Choroid plexus epithelial cell (primary cell): Measurements from ENCODE around the gene ZNRF2.

Source experiments
- DNase-seq: peaks from one replicate; pipeline ENCODE4 v3.0.0-alpha.2; 2010; ENCODE audit warnings: low read depth
- H3K4me3 ChIP-seq: 2 replicates; pipeline ENCODE4 v1.5.1; 2011; ENCODE audit warnings: low read depth, mild to moderate bottlenecking, control low read depth, low read length, moderate library complexity
- TF ChIP-seq, protein P1 (sequence below): conservative IDR thresholded peaks from 2 replicates; pipeline ENCODE4 v1.5.1; 2011; ENCODE audit warnings: low read depth, mild to moderate bottlenecking, control low read depth, inconsistent platforms, low read length, moderate library complexity

ZNRF2 gene

DNA sequence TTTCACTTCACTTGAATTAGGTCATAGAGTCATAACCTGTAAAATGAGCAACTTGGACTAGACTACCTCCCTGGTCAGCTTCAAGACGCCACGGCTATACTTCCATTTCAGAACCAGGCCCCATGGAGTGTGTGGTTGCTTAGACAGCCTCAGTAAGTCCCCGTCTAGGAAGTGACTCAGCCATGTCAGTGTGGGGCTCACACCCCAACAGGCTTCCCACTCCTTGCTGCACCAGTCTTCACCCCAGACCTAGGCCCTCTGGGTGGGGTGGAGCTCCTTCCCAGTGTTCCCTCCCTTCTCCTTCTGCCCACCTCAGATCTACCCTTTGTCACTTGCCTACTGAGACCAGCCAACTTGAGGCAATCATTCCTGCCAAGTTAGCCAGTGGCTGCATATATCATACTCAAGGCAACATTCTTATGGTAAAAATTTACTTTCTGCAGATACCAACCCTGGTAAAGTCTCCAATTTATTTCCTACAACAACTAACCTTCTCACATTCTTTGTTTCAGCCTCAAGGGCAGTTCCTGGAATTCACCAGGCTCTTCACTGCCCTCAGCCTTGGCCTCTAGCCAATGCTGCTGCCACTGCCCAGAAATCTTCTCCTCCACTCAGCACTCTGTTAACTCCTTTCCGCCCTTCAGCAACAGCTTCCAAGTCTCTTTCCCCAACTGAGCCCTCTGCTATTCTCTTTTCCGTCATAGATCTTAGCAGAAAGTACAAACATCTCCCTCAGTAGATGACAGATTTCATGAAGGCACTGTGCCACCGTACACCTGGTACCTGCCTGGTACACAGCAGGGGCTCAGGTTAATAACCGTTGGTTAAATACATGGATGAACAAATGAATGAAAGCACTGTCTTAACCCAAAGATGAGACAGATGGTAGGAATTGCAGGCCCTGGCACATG, 31.3 kb upstream of the ZNRF2 start:
- DNase-seq: peak; percentile 12
- H3K4me3 ChIP-seq: no peak overlapping the region
- TF ChIP-seq, protein P1, sequence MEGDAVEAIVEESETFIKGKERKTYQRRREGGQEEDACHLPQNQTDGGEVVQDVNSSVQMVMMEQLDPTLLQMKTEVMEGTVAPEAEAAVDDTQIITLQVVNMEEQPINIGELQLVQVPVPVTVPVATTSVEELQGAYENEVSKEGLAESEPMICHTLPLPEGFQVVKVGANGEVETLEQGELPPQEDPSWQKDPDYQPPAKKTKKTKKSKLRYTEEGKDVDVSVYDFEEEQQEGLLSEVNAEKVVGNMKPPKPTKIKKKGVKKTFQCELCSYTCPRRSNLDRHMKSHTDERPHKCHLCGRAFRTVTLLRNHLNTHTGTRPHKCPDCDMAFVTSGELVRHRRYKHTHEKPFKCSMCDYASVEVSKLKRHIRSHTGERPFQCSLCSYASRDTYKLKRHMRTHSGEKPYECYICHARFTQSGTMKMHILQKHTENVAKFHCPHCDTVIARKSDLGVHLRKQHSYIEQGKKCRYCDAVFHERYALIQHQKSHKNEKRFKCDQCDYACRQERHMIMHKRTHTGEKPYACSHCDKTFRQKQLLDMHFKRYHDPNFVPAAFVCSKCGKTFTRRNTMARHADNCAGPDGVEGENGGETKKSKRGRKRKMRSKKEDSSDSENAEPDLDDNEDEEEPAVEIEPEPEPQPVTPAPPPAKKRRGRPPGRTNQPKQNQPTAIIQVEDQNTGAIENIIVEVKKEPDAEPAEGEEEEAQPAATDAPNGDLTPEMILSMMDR: no peak

DNA sequence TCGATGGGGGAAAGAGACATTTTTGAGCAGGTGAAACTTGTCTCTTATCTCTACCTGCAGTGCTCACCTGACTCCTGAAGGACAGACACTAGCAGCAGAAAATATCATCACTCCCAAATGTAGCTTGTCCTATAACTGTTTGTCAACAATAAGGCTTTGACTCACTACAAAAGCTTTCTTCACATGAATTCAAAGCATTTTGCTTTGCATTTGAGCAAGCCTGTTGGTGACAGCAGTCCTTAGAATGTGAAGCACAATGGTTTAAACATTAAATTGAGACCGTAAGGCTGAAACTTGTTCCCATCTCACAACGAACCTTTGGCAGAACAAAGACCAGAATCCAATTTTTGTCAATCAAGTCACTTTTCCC, 30.6 kb upstream of the ZNRF2 start:
- no peak for DNase-seq
- TF ChIP-seq, protein P1: no peak

DNA sequence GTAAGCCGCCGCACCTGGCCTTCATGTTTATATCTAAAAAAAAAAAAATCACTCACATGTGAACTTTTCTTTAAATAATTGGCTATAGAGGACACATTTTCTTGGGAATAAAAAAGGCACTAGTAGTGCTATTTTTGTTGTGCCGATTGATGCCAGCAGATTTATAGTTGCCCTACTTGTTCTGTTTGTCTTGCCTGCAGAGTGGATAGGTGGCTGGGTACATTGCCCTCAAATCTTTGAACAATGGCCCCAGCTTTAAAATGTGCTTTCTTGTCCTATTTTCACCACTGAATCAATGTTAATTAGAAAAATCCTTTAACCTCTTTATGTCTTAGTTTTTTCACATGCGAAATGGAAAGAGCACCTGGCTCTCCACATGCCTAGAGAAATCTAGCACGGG, 30.1 kb upstream of the ZNRF2 start:
- no peak for DNase-seq
- TF ChIP-seq, protein P1: no peak
- H3K4me3 ChIP-seq: no peak overlapping the region

More for the DNA sequence above, 30.6 kb upstream of the ZNRF2 start:
- H3K4me3 ChIP-seq: no peak overlapping the region

DNA sequence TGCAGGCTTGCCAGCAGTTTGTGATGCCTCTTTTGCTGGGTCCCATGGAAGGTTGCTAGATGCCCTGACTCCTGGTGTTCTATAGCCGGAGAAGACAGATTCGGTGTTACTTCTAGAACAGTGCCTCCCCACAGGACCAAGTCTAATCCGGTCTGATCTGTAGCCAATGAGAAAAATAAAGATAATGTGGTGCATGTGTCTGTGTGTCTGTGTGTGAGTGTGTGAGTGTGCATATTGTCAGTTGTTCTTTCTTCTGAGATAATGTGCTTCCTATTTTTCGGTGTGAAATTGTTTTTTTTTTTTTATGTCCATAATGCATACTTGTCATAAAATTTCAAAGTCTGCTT, 29.7 kb upstream of the ZNRF2 start:
- H3K4me3 ChIP-seq: no peak overlapping the region
- DNase-seq: no peak
- TF ChIP-seq, protein P1: no peak

DNA sequence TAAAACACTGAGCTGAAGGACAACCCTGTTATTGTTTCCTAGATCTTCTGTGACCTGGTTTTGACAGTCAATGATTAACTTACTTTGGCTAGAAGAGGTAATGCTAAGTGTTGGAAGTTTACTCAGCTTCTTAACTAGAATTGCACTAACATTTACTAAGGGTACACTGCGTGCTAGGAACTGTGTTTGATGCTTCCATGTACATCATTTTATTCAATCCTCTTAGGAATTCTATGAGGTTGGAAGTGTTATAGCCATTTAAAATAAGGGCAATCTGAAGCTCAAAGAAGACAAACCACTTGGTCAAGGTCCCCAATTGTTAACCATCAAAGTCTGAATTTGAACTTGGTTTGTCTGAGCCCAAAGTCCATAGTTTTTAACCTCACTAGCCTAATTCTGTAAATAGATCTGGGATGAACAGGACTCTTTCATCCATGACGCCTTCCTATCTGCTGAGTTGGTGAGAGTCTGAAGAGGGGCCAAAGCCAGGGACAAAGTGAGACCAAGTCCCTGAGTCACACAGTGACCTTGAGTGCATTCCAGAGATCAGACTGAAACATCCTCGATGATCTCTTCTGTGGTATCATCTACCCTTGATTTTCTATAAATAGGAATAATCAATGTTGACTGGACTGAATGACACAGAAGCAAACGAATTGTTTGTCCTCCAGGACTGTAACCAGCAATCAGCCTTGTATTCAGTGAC, 29.2 kb upstream of the ZNRF2 start:
- TF ChIP-seq, protein P1: no peak
- H3K4me3 ChIP-seq: no peak overlapping the region
- no peak for DNase-seq

DNA sequence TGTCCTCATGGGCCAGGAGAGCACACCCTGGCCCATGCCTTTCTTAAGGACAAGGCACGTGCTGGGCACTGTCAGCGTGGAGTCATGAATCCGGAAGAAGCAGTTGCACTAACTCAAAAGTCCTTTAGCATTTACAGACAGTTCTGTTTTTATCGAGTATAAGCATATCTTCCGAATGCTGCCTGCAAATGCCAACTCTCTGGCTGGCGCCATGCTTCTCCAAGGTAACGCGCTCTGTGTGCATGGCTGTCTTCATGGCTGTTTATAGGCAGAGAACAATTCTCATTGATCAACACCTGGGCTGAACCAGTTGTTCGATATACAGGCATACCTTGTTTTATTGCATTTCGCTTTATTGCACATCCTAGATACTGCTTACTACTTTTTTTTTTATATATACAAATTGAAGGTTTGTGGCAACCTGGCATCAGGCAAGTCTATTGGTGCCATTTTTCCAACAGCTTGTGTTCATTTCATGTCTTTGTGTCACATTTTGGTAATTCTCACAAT, 28.0 kb upstream of the ZNRF2 start:
- no peak for DNase-seq
- TF ChIP-seq, protein P1: no peak
- H3K4me3 ChIP-seq: no peak overlapping the region
